Prostate gland (tissue), 2 donors: Measurements from ENCODE around the gene DUSP21.

Experiments used
- POLR2A ChIP-seq: fragments of 450-650 bp; IDR thresholded peaks from one replicate; pipeline ENCODE4 v1.6.1; 2016; ENCODE audit warnings: antibody characterized with exemption, mild to moderate bottlenecking
- TF ChIP-seq, protein P1 (sequence below), 4 experiments: fragments of 200-600 bp in 2 of 4; fragments of 450-650 bp in 2 of 4; sonication (generic) in 2 of 4; IDR thresholded peaks; 1 replicate in 3 of 4; 2 replicates in 1 of 4; pipeline ENCODE4 v1.5.1; 2016 to 2019; ENCODE audit warnings: antibody characterized with exemption in 4 of 4, mild to moderate bottlenecking in 2 of 4, moderate library complexity in 2 of 4

- TF ChIP-seq, protein P1, sequence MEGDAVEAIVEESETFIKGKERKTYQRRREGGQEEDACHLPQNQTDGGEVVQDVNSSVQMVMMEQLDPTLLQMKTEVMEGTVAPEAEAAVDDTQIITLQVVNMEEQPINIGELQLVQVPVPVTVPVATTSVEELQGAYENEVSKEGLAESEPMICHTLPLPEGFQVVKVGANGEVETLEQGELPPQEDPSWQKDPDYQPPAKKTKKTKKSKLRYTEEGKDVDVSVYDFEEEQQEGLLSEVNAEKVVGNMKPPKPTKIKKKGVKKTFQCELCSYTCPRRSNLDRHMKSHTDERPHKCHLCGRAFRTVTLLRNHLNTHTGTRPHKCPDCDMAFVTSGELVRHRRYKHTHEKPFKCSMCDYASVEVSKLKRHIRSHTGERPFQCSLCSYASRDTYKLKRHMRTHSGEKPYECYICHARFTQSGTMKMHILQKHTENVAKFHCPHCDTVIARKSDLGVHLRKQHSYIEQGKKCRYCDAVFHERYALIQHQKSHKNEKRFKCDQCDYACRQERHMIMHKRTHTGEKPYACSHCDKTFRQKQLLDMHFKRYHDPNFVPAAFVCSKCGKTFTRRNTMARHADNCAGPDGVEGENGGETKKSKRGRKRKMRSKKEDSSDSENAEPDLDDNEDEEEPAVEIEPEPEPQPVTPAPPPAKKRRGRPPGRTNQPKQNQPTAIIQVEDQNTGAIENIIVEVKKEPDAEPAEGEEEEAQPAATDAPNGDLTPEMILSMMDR (IDR thresholded peaks at IDR 0.05), result no peak
- TF ChIP-seq POLR2A, result no peak
Observed at GRCh38 chrX:44876767-44877166, 32.9 kb downstream of the DUSP21 start.
